Ishikawa (cell line): ENCODE results near the gene SMYD5.

Experiments used
- CEBPB ChIP-seq: IDR thresholded peaks from 2 replicates; pipeline ENCODE4 v1.6.1; 2012
- CREB1 ChIP-seq: IDR thresholded peaks from 2 replicates; pipeline ENCODE4 v1.6.1; 2012; ENCODE audit warnings: low read depth
- EGR1 ChIP-seq: IDR thresholded peaks from 2 replicates; pipeline ENCODE4 v1.6.1; 2012
- EP300 ChIP-seq: IDR thresholded peaks from 2 replicates; pipeline ENCODE4 v1.6.1; 2012; ENCODE audit warnings: borderline replicate concordance
- FOXM1 ChIP-seq: IDR thresholded peaks from 2 replicates; pipeline ENCODE4 v1.6.1; 2012; ENCODE audit warnings: low read depth, borderline replicate concordance
- MAX ChIP-seq: IDR thresholded peaks from 2 replicates; pipeline ENCODE4 v1.6.1; 2012
- NFIC ChIP-seq: IDR thresholded peaks from 2 replicates; pipeline ENCODE4 v1.6.1; 2012
- RAD21 ChIP-seq: IDR thresholded peaks from 2 replicates; pipeline ENCODE4 v1.6.1; 2012; ENCODE audit warnings: low read depth
- REST ChIP-seq: IDR thresholded peaks from 2 replicates; pipeline ENCODE4 v1.6.1; 2012; ENCODE audit warnings: low read depth, mild to moderate bottlenecking
- TAF1 ChIP-seq: IDR thresholded peaks from 2 replicates; pipeline ENCODE4 v1.6.1; 2012; ENCODE audit warnings: low read depth, mild to moderate bottlenecking
- TCF12 ChIP-seq: IDR thresholded peaks from 2 replicates; pipeline ENCODE4 v1.6.1; 2012; ENCODE audit warnings: low read depth
- TEAD4 ChIP-seq: IDR thresholded peaks from 2 replicates; pipeline ENCODE4 v1.6.1; 2012
- USF1 ChIP-seq: IDR thresholded peaks from 2 replicates; pipeline ENCODE4 v1.6.1; 2012
- YY1 ChIP-seq: IDR thresholded peaks from 2 replicates; pipeline ENCODE4 v1.6.1; 2012; ENCODE audit warnings: low read depth
- ZBTB7A ChIP-seq: IDR thresholded peaks from 2 replicates; pipeline ENCODE4 v1.6.1; 2012; ENCODE audit warnings: low read depth

The SMYD5 gene

GRCh38 chr2:73218298-73218697 is 4.3 kb downstream of the SMYD5 start:
- TF ChIP-seq TEAD4 (no peak), FOXM1 (no peak), CREB1 (no peak), RAD21 (no peak), TAF1 (no peak), EGR1 (no peak), ZBTB7A (no peak), REST (no peak), MAX (no peak), EP300 (no peak), CEBPB (no peak), NFIC (no peak), USF1 (no peak), TCF12 (no peak), YY1 (no peak)

- no peak for TF ChIP-seq EGR1
- no peak for TF ChIP-seq TCF12
- no peak for TF ChIP-seq NFIC
- no peak for TF ChIP-seq MAX
- no peak for TF ChIP-seq USF1
- TF ChIP-seq ZBTB7A = no peak
- TF ChIP-seq CREB1 = no peak
- no peak for TF ChIP-seq RAD21
Measured at GRCh38 chr2:73223821-73224220, 9.8 kb downstream of the SMYD5 start.

- TF ChIP-seq CREB1 (no peak), TCF12 (no peak), EP300 (no peak), RAD21 (no peak), NFIC (no peak), FOXM1 (no peak), TAF1 (no peak), TEAD4 (no peak), MAX (no peak), YY1 (no peak), ZBTB7A (no peak), REST (no peak), EGR1 (no peak), CEBPB (no peak), USF1 (no peak)
Measured at GRCh38 chr2:73225513-73226360, 11.7 kb downstream of the SMYD5 start.

- TF ChIP-seq FOXM1 (no peak), YY1 (no peak)
Measured at GRCh38 chr2:73227086-73227485, 13.0 kb downstream of the SMYD5 start.

GRCh38 chr2:73228631-73229030 is 14.6 kb downstream of the SMYD5 start:
- TF ChIP-seq EP300 = no peak
- no peak for TF ChIP-seq USF1
- no peak for TF ChIP-seq EGR1
- TF ChIP-seq YY1 = no peak
- TF ChIP-seq REST = no peak
- no peak for TF ChIP-seq CEBPB
- TF ChIP-seq TEAD4 = no peak
- no peak for TF ChIP-seq TAF1
- TF ChIP-seq TCF12 = no peak
- TF ChIP-seq MAX = no peak
- no peak for TF ChIP-seq ZBTB7A
